ENCODE data around the gene C17orf107. TPM values are rescaled to one million over a fixed set of nuclear protein-coding genes. Genes with fewer than 3 reads are reported as not detected.
A peak's percentile ranks its signal among the peaks of the same experiment; 100 is the strongest.

The C17orf107 gene
- total RNA-seq, 2 donors from 2014 or later = 5.2 to 11.9 TPM

- Histone ChIP-seq H3K4me3 (no peak overlapping the region), H3K27ac (peak overlapping the region; percentile 4 to 99 (median 32)), H3K9me3 (no peaks in the 10 kb centered on the region), H3K4me1 (peaks cover 38% of the 10 kb centered on the region), H3K27me3 (no peaks in the 10 kb centered on the region), H3K36me3 (replicated peaks in 1 of 2; ENCODE audit: insufficient read depth in 1 of 2, low read depth in 2 of 2) (peaks cover 0 to 4% of the 10 kb centered on the region in 2 donors)
- no peak for DNase-seq
- intact Hi-C loops (cut with DNase I) = no loop called here
- no peak for ATAC-seq
- 49 to 59% methylated on average over 5 to 8 of the region's 8 CpGs for WGBS, 2 donors
- TF ChIP-seq CTCF (IDR thresholded peaks at IDR 0.05) (no peak), POLR2A (IDR thresholded peaks at IDR 0.05) (no peak)
These were observed 45.3 kb downstream of the C17orf107 start for GRCh38 chr17:4944554-4945175.

- 49 to 68% methylated on average over 6 to 7 of the region's 7 CpGs for WGBS, 2 donors
- Histone ChIP-seq H3K27me3 (no peaks in the 10 kb centered on the region), H3K4me3 (no peak overlapping the region), H3K27ac (peak overlapping the region; percentile 4 to 99 (median 32)), H3K4me1 (peaks cover 42% of the 10 kb centered on the region), H3K9me3 (no peaks in the 10 kb centered on the region), H3K36me3 (replicated peaks in 1 of 2; ENCODE audit: insufficient read depth in 1 of 2, low read depth in 2 of 2) (peaks cover 0 to 4% of the 10 kb centered on the region in 2 donors)
- TF ChIP-seq POLR2A (IDR thresholded peaks at IDR 0.05) (no peak), CTCF (IDR thresholded peaks at IDR 0.05) (no peak)
- DNase-seq = peak; percentile 66 to 87 (median 76)
- no peak for ATAC-seq
- intact Hi-C loops (cut with DNase I) = no loop called here
These were observed 46.0 kb downstream of the C17orf107 start for GRCh38 chr17:4945176-4945943.

GRCh38 chr17:4945944-4946280, 46.6 kb downstream of the C17orf107 start:
- intact Hi-C loops (cut with DNase I) = no loop called here
- H3K27me3 ChIP-seq = no peaks in the 10 kb centered on the region
- H3K27ac ChIP-seq = peak overlapping the region in 3 of 4 donors; percentile 13 to 99 (median 37)
- H3K9me3 ChIP-seq = no peaks in the 10 kb centered on the region
- ATAC-seq = no peak
- H3K4me1 ChIP-seq = peaks cover 45% of the 10 kb centered on the region
- no peak for DNase-seq
- WGBS, 2 donors = 28 to 32% methylated on average over 4 of the region's 4 CpGs
- peaks cover 0 to 4% of the 10 kb centered on the region in 2 donors for H3K36me3 ChIP-seq (replicated peaks in 1 of 2; ENCODE audit: insufficient read depth in 1 of 2, low read depth in 2 of 2)
- no peak overlapping the region for H3K4me3 ChIP-seq
- TF ChIP-seq CTCF (IDR thresholded peaks at IDR 0.05) = no peak
- TF ChIP-seq POLR2A (IDR thresholded peaks at IDR 0.05) = no peak

- TF ChIP-seq CTCF (IDR thresholded peaks at IDR 0.05) = no peak
- peak in 1 of 3 donors; percentile 5 for TF ChIP-seq POLR2A (IDR thresholded peaks at IDR 0.05)
- Histone ChIP-seq H3K27me3 (no peaks in the 10 kb centered on the region), H3K9me3 (no peaks in the 10 kb centered on the region), H3K4me3 (no peak overlapping the region), H3K36me3 (replicated peaks in 1 of 2; ENCODE audit: insufficient read depth in 1 of 2, low read depth in 2 of 2) (peaks cover 0 to 4% of the 10 kb centered on the region in 2 donors), H3K27ac (peak overlapping the region in 3 of 4 donors; percentile 93 to 99 (median 98)), H3K4me1 (peaks cover 40% of the 10 kb centered on the region)
- WGBS, 2 donors = 32 to 39% methylated on average over 11 to 16 of the region's 16 CpGs
- DNase-seq = no peak
- ATAC-seq = no peak
- intact Hi-C loops (cut with DNase I) = no loop called here
These were observed 47.1 kb downstream of the C17orf107 start for GRCh38 chr17:4946312-4946976.

All from body of pancreas (tissue), 4 donors.